AG10803 (cell line): ENCODE data around the gene SGMS2.
A peak's percentile ranks its signal among the peaks of the same experiment; 100 is the strongest.

Experiments used
- DNase-seq: peaks from one replicate; pipeline ENCODE4 v3.0.0; 2010; ENCODE audit warnings: low read depth
- H3K4me3 ChIP-seq: 2 replicates; pipeline ENCODE4 v1.5.1; 2011; ENCODE audit warnings: mild to moderate bottlenecking, low read length, control low read depth
- TF ChIP-seq, protein P1 (sequence below): conservative IDR thresholded peaks from 2 replicates; pipeline ENCODE4 v1.5.1; 2011; ENCODE audit warnings: mild to moderate bottlenecking, low read length, control low read depth, inconsistent platforms

The SGMS2 gene

DNA sequence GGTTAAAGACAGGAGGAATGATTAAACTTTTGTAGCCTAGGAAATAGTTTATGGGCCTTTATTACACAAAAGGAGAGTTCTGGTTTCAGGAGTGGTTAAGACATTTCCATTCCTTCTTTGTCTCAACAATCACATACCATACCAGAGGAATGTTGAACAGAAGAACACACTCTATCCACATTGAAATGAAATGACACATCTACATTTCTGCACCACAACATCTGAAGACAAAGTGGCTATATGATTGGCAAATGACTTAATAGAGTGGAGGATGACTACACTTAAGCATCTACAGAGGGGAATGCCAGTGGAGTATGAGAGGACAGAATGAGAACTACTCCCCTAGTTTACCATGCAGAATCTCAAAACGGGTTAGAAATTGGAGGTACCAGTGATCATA lies 114.6 kb downstream of the SGMS2 start:
- no peak overlapping the region for H3K4me3 ChIP-seq
- DNase-seq, result peak; percentile 72
- TF ChIP-seq, protein P1, sequence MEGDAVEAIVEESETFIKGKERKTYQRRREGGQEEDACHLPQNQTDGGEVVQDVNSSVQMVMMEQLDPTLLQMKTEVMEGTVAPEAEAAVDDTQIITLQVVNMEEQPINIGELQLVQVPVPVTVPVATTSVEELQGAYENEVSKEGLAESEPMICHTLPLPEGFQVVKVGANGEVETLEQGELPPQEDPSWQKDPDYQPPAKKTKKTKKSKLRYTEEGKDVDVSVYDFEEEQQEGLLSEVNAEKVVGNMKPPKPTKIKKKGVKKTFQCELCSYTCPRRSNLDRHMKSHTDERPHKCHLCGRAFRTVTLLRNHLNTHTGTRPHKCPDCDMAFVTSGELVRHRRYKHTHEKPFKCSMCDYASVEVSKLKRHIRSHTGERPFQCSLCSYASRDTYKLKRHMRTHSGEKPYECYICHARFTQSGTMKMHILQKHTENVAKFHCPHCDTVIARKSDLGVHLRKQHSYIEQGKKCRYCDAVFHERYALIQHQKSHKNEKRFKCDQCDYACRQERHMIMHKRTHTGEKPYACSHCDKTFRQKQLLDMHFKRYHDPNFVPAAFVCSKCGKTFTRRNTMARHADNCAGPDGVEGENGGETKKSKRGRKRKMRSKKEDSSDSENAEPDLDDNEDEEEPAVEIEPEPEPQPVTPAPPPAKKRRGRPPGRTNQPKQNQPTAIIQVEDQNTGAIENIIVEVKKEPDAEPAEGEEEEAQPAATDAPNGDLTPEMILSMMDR, result no peak

DNA sequence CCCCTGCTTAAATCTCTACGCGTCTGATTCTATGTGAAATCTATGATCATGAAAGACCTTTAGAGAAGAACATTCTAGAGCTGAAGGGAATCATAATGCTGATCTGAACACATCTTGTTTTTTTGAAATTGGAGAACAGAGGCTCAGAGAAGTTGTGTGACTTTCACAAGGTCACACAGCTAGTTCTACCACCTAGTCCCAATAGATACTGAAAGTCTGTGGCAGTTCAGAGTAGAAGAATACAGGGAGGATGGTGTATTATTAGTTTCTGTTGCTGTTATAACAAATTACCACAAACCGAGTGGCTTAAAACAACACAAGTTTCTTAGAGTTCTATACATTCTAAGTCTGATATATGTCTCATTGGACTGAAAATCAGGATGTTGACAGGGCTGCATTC lies 121.1 kb downstream of the SGMS2 start:
- H3K4me3 ChIP-seq, result no peak overlapping the region
- TF ChIP-seq, protein P1, result no peak
- DNase-seq, result no peak

DNA sequence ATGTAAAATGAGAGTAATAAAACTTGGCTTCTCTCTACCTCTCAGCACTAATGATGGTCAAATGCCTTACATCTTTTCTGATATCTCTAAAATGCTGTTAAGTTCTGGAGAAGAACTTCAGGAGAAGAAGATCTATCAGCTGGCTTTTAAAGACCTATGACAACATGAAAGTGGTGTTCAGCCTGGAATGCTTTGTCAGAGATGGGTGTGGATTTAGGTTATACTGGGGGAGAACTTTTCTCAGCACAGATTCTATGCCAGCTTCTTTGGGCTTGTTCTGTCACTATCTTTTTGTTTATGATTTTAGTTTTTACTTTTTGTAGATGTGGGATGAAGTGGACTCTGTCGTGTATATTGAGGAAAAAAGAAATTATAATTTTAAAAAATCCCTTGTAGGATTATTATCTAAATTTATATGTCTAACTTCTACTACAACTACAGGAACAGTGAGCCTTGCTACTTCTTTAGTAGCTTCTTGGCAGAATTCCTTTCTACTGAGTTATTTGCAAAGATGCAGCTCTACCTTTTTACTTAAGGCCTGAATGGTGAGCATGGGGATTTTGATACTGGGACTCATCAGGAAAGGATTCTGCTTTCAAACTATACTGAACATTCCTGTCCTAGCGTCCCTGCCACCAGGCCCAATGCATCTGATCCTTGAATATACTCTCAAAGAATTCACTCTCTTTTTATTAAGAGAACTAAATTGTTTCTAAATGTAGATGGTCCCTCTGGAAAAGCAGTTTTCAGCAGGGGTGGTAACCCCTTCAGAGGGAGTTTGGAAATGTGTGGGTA lies 126.2 kb downstream of the SGMS2 start:
- H3K4me3 ChIP-seq, result no peak overlapping the region
- TF ChIP-seq, protein P1, result no peak
- DNase-seq, result no peak

DNA sequence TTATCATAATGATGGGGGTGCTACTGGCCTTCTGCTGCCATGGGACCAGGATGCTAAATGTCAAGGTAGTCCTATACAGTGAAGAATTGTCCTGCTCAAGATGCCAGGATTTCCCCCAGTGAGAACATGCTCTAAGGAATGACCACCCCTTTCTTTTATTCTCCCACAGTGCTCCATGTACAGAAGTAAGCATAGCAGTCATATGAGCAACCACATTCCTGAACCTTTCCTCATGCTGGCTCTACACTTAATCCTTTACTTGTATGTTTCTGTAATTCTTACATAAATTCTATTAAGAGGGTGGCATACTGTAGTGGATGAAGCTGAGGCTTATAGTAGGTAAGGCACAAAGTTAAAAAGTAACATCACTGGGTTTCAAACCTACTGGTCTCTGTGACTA lies 126.8 kb downstream of the SGMS2 start:
- no peak overlapping the region for H3K4me3 ChIP-seq
- TF ChIP-seq, protein P1, result no peak
- DNase-seq, result peak; percentile 81

DNA sequence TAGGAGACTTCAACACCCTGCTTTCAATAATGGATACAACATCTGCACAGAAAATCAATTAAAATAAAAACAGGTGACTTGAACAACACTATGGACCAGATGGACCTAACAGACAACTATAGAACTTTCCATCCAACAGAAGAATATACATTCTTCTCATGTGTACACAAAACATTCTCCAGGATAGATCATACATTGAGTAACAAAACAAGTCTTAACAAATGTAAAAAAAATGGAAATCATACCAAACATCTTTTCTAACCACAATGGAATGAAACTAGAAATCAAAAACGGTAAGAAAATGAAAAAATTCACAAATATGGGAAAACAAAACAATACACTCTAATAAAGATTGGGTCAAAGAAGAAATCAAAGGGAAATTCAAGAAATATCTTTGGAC lies 131.3 kb downstream of the SGMS2 start:
- DNase-seq, result no peak
- TF ChIP-seq, protein P1, result no peak
- no peak overlapping the region for H3K4me3 ChIP-seq
